Measurements from ENCODE around the gene LIPA.

The LIPA gene

DNA sequence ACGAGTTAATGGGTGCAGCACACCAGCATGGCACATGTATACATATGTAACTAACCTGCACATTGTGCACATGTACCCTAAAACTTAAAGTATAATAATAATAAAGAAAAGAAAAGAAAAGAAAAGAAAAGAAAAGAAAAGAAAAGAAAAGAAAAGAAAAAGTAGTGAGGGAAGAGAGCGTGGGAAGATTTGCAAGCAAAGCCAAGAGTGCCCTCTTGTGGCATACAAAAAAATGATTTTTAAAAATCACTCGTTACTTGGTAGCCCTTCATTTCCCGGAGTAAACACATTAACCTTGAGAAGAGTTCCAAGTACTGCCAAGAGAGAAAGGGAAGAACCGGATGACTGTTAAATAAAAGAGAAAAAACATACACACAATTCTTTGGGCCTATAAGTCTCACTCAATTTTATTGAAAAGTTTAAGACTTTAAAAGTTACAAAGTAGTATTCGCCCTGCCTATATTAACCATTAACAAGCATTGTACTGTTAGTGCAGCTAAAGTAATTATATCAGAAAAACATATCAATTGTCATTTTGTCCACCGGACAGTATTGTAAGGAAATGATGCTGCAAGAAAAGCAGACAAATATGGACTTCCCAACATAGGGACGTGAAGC lies 38.3 kb downstream of the LIPA start:
- peak; percentile 66 for DNase-seq (ENCODE audit: low read depth)
- H3K4me3 ChIP-seq (ENCODE audit: control insufficient read depth, low read depth, low read length) = no peak overlapping the region
- TF ChIP-seq, protein P1, sequence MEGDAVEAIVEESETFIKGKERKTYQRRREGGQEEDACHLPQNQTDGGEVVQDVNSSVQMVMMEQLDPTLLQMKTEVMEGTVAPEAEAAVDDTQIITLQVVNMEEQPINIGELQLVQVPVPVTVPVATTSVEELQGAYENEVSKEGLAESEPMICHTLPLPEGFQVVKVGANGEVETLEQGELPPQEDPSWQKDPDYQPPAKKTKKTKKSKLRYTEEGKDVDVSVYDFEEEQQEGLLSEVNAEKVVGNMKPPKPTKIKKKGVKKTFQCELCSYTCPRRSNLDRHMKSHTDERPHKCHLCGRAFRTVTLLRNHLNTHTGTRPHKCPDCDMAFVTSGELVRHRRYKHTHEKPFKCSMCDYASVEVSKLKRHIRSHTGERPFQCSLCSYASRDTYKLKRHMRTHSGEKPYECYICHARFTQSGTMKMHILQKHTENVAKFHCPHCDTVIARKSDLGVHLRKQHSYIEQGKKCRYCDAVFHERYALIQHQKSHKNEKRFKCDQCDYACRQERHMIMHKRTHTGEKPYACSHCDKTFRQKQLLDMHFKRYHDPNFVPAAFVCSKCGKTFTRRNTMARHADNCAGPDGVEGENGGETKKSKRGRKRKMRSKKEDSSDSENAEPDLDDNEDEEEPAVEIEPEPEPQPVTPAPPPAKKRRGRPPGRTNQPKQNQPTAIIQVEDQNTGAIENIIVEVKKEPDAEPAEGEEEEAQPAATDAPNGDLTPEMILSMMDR (conservative IDR thresholded peaks at IDR 0.05; ENCODE audit: control insufficient read depth, insufficient read depth, low read depth, low read length) = peak; percentile 58

DNA sequence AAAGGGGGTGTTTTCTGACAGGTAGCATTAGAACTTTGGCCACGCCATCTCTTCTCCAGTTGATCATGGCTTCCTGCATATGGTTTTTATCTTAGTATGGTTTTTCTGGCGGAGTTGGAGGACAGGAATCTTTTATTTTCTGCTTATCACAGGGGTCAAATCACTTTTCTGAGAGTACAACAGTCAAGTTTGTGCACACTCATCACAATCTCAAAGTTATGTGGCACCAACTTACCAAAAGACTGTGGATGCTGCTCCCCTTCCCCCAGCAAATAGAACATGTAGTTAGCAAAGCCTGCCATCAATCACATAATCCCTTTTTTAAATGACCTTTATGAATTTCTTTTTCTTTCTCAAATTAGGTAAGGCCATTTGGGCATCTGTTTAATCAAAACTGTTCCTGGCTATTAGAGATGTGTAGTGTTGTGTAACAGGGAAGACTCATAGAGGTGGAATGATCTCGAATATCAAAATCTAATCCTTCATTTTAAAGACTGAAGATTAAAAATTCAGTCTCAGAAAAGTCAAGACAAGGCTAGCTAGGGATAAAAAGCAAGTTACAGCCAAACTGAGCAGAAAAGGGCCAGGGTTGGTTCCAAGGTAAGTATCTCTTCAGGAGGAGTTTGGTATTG lies 40.7 kb downstream of the LIPA start:
- H3K4me3 ChIP-seq (ENCODE audit: control insufficient read depth, low read depth, low read length) = no peak overlapping the region
- DNase-seq (ENCODE audit: low read depth) = peak; percentile 28
- TF ChIP-seq, protein P1 (conservative IDR thresholded peaks at IDR 0.05; ENCODE audit: control insufficient read depth, insufficient read depth, low read depth, low read length) = no peak

DNA sequence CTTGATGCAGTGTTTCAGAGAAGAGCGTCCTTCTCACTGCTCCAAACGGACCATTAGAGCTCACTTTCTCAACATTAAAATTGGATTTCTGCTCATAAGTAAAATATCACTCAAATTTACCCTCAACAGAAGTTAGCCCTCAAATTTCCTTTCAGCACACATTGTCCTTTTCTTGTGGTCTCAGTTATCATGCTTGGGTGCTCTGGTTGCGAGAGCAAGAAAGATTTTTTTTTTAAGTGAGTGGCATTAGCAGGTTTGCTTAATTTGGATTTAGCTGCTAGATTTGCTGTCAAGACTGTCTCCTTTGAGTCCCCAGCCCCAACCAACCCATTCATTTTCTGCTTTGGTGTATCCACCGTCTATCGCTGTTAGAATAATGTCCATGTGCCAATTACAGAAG lies 41.9 kb downstream of the LIPA start:
- H3K4me3 ChIP-seq (ENCODE audit: control insufficient read depth, low read depth, low read length) = no peak overlapping the region
- TF ChIP-seq, protein P1 (conservative IDR thresholded peaks at IDR 0.05; ENCODE audit: control insufficient read depth, insufficient read depth, low read depth, low read length) = no peak
- DNase-seq (ENCODE audit: low read depth) = no peak

DNA sequence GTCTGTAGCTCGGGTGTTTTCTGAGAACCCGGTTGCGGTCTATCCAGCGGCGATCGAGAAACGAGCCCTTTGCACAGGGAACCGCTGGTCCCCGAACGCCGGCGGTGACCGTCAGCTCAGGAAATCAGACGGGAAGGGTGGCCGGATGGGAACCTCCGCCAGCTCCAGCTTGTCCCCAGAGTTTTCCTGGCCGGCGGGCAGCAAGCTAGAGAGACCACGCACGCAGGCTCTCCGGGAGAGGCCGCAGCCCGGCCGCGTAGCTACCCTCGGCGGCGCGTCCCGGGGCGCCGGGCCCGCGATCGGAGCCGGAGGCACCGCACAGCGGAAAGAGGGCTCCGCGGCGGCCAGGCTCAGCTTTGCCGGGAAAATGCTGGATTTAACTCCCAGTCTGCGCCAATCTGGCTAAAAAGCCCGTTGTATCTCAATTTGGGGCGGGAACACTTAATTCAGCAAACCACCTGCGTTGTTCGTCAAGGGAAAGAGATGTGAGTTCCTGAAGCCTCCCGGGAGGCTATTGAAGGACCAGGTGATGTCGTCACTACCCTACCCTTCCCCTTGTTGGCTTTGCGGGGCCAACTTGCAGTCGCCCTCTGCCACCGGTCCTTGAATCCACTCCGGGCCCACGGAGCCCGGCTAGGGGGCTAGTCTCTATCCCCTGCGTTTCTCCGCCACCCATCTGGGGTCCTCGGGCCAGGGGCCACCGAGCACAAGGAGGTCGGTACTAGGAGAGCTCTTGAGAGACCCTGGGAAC lies 43.6 kb downstream of the LIPA start:
- DNase-seq (ENCODE audit: low read depth) = peak; percentile 17
- H3K4me3 ChIP-seq (ENCODE audit: control insufficient read depth, low read depth, low read length) = peak overlapping the region; percentile 51
- TF ChIP-seq, protein P1 (conservative IDR thresholded peaks at IDR 0.05; ENCODE audit: control insufficient read depth, insufficient read depth, low read depth, low read length) = no peak

DNA sequence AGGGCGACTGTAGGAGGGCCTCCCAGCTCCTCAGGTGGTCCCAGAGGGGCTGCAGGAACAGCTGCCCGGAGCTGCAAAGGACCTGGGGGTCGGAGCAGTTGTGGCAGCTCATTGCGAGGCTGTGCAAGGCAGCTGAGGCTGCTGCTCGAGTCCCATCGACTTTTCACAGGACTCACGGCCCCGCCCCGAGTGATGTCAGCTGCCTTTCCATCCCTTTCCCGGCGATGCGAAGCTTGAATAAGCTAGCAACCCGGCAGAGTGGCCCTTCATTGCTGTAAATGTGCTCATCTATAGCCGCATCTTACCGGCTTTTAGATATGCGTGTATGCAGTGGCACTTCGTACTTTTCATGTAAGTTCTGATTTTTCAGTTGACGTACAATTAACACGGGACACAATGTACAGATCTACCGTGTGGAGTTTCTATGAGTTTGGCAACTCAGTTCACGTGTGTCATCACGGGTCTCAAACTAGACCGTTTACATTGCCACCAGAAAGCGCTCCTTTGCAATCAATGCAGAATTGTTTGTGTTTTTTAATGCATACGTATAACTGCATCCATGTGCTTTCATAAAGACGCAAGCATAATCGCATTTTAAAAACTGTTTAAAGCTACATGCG lies 44.3 kb downstream of the LIPA start, which contains the start of gene CH25H:
Gene CH25H, minus strand, starts transcription at position 137 of the 620 bp plus-strand sequence. Its CDS starts 25 bp downstream, at position 112.
- TF ChIP-seq, protein P1 (conservative IDR thresholded peaks at IDR 0.05; ENCODE audit: control insufficient read depth, insufficient read depth, low read depth, low read length) = no peak
- H3K4me3 ChIP-seq (ENCODE audit: control insufficient read depth, low read depth, low read length) = peak within 1 kb of the TSS; percentile 51
- DNase-seq (ENCODE audit: low read depth) = peak; percentile 77

DNA sequence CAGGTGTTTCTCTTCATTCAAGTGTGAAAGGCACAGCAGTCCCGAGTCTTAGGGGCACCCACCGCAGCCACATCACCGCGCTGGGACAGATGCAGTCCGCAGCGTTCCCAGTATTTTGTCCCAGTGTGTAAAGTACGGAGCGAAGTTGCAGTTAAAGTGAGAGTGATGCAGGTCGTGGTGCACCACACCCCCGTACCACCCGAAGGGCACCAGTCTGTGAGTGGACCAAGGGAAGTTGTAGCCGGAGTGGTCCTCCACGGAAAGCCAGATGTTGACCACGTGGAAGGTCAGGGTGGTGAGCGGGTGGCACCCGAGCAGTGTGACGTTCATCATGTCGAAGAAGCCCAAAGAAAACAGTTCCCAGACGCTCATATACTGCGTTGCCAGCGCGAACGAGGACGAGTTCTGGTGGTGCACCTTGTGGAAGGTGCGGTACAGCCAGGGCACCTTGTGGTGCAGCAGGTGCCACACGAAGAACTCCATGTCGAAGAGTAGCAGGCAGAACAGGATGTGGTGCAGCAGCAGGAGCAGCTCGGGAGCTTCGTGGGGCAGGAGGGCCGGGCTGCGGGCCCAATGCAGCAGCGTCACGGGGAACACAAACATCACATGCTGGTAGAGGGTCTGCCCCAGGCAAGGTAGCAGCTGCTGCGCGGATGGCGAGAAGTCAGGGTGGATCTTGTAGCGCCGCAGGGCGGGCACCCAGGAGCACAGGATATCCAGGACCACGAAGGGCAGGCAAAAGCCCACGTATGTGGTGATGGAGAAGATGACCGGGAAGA lies 45.0 kb downstream of the LIPA start:
- peak; percentile 26 for DNase-seq (ENCODE audit: low read depth)

More for the DNA sequence above, 45.0 kb downstream of the LIPA start:
- TF ChIP-seq, protein P1 (conservative IDR thresholded peaks at IDR 0.05; ENCODE audit: control insufficient read depth, insufficient read depth, low read depth, low read length) = no peak
- H3K4me3 ChIP-seq (ENCODE audit: control insufficient read depth, low read depth, low read length) = peak overlapping the region; percentile 51

Data from fibroblast of mammary gland (primary cell).